Measurements from ENCODE around the gene SYT13. TPM values are rescaled to one million over a fixed set of nuclear protein-coding genes. Genes with fewer than 3 reads are reported as not detected.

Gene SYT13
- total and polyA plus RNA-seq, 8 donors: 1.3 to 33.3 (median 2.2) TPM; not detected in 1

- 58 to 78% (median 74%) methylated on average over 6 to 14 of the region's 14 CpGs for WGBS, 5 donors
- Histone ChIP-seq H3K27me3 (peaks cover 0 to 9% (median 0%) of the 10 kb centered on the region in 3 donors), H3K4me1 (peaks cover 0 to 14% (median 0%) of the 10 kb centered on the region in 4 donors), H3K4me3 (no peak overlapping the region), H3K36me3 (peaks cover 0 to 10% (median under 1%) of the 10 kb centered on the region in 4 donors), H3K27ac (no peak overlapping the region), H3K9me3 (no peaks in the 10 kb centered on the region)
- no peak for DNase-seq
- intact Hi-C loops (cut with DNase I; ENCODE audit: low total_unique reads): no loop called here
- TF ChIP-seq CTCF (IDR thresholded peaks at IDR 0.05) (no peak), POLR2AphosphoS5 (IDR thresholded peaks at IDR 0.05) (no peak), POLR2A (IDR thresholded peaks at IDR 0.05) (no peak), EP300 (IDR thresholded peaks at IDR 0.05) (no peak)
Observed at GRCh38 chr11:45233804-45234170, 52.4 kb downstream of the SYT13 start.

DNA sequence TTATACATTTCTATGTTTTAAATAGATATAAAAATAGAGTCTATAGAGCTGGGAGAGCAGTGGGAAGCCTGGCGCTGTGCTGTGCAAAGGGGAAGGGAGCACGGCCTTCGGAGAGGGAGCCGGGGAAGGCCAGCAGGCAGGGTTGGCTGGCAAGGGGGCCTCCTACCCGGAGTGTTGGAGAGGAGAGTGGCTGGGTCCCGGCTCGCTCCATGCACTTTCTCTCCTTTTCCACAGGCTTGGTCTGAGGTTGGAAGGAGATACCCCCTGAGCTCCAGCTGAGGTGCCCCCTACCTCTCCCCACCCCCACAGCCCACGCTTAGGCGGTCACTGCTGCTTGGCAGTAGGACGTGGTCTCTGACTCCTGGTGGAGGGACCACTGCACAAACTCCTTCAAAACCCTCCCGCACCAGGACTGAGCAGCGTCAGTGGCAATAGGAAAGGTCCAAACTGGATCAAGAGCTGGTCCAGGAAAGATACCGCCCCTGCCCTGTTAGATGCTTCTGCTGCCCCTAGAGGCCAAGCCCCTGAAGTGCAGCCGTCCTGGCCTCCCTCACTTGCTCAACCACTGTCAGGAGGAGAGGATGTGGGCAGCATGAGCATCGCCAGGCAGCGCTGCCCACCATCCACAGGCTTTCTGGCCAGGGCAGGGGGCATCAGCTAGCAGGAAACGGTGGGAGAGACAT, 52.9 kb downstream of the SYT13 start:
- peak; percentile 76 to 82 for DNase-seq
- Histone ChIP-seq H3K4me1 (peaks cover 0 to 14% (median 0%) of the 10 kb centered on the region in 4 donors), H3K4me3 (no peak overlapping the region), H3K9me3 (no peaks in the 10 kb centered on the region), H3K27me3 (peaks cover 0 to 9% (median 0%) of the 10 kb centered on the region in 3 donors), H3K36me3 (peaks cover 0 to 15% (median 3%) of the 10 kb centered on the region in 4 donors), H3K27ac (no peak overlapping the region)
- 54 to 69% (median 62%) methylated on average over 13 to 17 of the region's 17 CpGs for WGBS, 5 donors
- intact Hi-C loops (cut with DNase I; ENCODE audit: low total_unique reads): no loop called here
- peak in 5 of 7 experiments; percentile 61 to 92 (median 74) for TF ChIP-seq CTCF (IDR thresholded peaks at IDR 0.05)
- no peak for TF ChIP-seq EP300 (IDR thresholded peaks at IDR 0.05)

GRCh38 chr11:45232341-45233080, 53.6 kb downstream of the SYT13 start:
- H3K27ac ChIP-seq: no peak overlapping the region
- H3K4me3 ChIP-seq: no peak overlapping the region
- no peak for TF ChIP-seq POLR2A (IDR thresholded peaks at IDR 0.05)
- no peak for TF ChIP-seq EP300 (IDR thresholded peaks at IDR 0.05)
- no peak for TF ChIP-seq POLR2AphosphoS5 (IDR thresholded peaks at IDR 0.05)
- TF ChIP-seq CTCF (IDR thresholded peaks at IDR 0.05): no peak
- H3K9me3 ChIP-seq: no peaks in the 10 kb centered on the region
- H3K4me1 ChIP-seq: peaks cover 0 to 9% (median 0%) of the 10 kb centered on the region in 4 donors
- no peak for DNase-seq
- intact Hi-C loops (cut with DNase I; ENCODE audit: low total_unique reads): no loop called here
- peaks cover 0 to 22% (median 9%) of the 10 kb centered on the region in 4 donors for H3K36me3 ChIP-seq
- peaks cover 0 to 3% (median 0%) of the 10 kb centered on the region in 3 donors for H3K27me3 ChIP-seq
- WGBS, 5 donors: 84 to 92% (median 89%) methylated on average over 5 of the region's 5 CpGs

GRCh38 chr11:45229401-45230020, 56.6 kb downstream of the SYT13 start:
- Histone ChIP-seq H3K9me3 (no peaks in the 10 kb centered on the region), H3K4me3 (no peak overlapping the region), H3K4me1 (peaks cover 0 to 8% (median 0%) of the 10 kb centered on the region in 4 donors), H3K27me3 (no peaks in the 10 kb centered on the region), H3K27ac (no peak overlapping the region), H3K36me3 (peaks cover 21 to 52% (median 38%) of the 10 kb centered on the region in 4 donors)
- intact Hi-C loops (cut with DNase I; ENCODE audit: low total_unique reads): no loop called here
- 82 to 89% (median 85%) methylated on average over 5 of the region's 5 CpGs for WGBS, 5 donors
- DNase-seq: no peak
- TF ChIP-seq POLR2AphosphoS5 (IDR thresholded peaks at IDR 0.05) (no peak), CTCF (IDR thresholded peaks at IDR 0.05) (no peak), POLR2A (IDR thresholded peaks at IDR 0.05) (no peak), EP300 (IDR thresholded peaks at IDR 0.05) (no peak)
